ENCODE data around the gene PLA2G15.

PLA2G15 gene

GRCh38 chr16:68296693-68297092, 51.5 kb downstream of the PLA2G15 start:
- TF ChIP-seq, protein P1, sequence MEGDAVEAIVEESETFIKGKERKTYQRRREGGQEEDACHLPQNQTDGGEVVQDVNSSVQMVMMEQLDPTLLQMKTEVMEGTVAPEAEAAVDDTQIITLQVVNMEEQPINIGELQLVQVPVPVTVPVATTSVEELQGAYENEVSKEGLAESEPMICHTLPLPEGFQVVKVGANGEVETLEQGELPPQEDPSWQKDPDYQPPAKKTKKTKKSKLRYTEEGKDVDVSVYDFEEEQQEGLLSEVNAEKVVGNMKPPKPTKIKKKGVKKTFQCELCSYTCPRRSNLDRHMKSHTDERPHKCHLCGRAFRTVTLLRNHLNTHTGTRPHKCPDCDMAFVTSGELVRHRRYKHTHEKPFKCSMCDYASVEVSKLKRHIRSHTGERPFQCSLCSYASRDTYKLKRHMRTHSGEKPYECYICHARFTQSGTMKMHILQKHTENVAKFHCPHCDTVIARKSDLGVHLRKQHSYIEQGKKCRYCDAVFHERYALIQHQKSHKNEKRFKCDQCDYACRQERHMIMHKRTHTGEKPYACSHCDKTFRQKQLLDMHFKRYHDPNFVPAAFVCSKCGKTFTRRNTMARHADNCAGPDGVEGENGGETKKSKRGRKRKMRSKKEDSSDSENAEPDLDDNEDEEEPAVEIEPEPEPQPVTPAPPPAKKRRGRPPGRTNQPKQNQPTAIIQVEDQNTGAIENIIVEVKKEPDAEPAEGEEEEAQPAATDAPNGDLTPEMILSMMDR (conservative IDR thresholded peaks at IDR 0.05; ENCODE audit: low read depth), result no peak
- peak overlapping the region; percentile 47 for H3K27ac ChIP-seq
- DNase-seq (ENCODE audit: low spot score), result no peak
- POLR2A ChIA-PET (ENCODE audit: low non-redundant PET), result no interaction called here
- CTCF ChIA-PET, result interaction anchor here (0.9 kb wide), 1 partner anchor 35 kb away, joined by 3 read pairs; no protein-coding TSS in a partner anchor

GRCh38 chr16:68297908-68298307, 52.7 kb downstream of the PLA2G15 start:
- H3K27ac ChIP-seq, result peak overlapping the region; percentile 92
- CTCF ChIA-PET, result interaction anchor here (1.8 kb wide), 1 partner anchor 34 kb away, joined by 8 read pairs; the partner anchor contains the start of gene SLC7A6
- POLR2A ChIA-PET (ENCODE audit: low non-redundant PET), result no interaction called here
- TF ChIP-seq, protein P1 (conservative IDR thresholded peaks at IDR 0.05; ENCODE audit: low read depth), result no peak
- no peak for DNase-seq (ENCODE audit: low spot score)

DNA sequence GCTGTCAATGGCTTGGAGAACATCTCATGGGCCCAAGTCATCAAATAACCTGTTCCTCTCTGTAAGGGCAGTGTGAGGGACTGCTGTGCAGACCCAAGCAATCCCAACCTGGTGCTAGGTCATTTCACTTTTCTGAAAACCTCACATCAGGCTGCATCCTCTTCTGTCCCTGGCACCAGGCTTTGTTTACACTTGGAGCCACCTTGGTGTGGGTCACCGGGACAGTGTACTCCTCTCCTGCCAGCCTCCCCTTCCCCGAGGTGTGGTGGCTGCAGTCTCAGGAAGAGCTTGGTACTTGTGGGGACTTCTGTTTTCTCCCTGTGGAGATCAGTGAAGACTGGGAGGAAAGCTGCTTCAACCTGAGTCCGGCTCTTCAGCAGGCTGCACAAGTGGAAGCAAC, 53.1 kb downstream of the PLA2G15 start:
- TF ChIP-seq, protein P1 (conservative IDR thresholded peaks at IDR 0.05; ENCODE audit: low read depth), result no peak
- POLR2A ChIA-PET (ENCODE audit: low non-redundant PET), result no interaction called here
- no peak for DNase-seq (ENCODE audit: low spot score)

GRCh38 chr16:68298907-68299561, 53.9 kb downstream of the PLA2G15 start:
- DNase-seq (ENCODE audit: low spot score), result peak; percentile 45
- H3K27ac ChIP-seq, result peak overlapping the region; percentile 92
- ChIA-PET CTCF (interaction anchor here (1.2 to 1.8 kb wide), 2 partner anchors 30 to 35 kb away, joined by 3 to 8 read pairs; partner anchors contain the start of gene SLC7A6), POLR2A (ENCODE audit: low non-redundant PET) (interaction anchor here (0.5 to 1.2 kb wide), 2 partner anchors 10 to 12 kb away, joined by 3 to 6 read pairs; partner anchors contain the start of genes PRMT7 and SLC7A6OS)
- TF ChIP-seq, protein P1 (conservative IDR thresholded peaks at IDR 0.05; ENCODE audit: low read depth), result no peak

More for the DNA sequence above, 53.1 kb downstream of the PLA2G15 start:
- CTCF ChIA-PET, result interaction anchor here (1.8 kb wide), 1 partner anchor 34 kb away, joined by 8 read pairs; the partner anchor contains the start of gene SLC7A6
- H3K27ac ChIP-seq, result peak overlapping the region; percentile 92

DNA sequence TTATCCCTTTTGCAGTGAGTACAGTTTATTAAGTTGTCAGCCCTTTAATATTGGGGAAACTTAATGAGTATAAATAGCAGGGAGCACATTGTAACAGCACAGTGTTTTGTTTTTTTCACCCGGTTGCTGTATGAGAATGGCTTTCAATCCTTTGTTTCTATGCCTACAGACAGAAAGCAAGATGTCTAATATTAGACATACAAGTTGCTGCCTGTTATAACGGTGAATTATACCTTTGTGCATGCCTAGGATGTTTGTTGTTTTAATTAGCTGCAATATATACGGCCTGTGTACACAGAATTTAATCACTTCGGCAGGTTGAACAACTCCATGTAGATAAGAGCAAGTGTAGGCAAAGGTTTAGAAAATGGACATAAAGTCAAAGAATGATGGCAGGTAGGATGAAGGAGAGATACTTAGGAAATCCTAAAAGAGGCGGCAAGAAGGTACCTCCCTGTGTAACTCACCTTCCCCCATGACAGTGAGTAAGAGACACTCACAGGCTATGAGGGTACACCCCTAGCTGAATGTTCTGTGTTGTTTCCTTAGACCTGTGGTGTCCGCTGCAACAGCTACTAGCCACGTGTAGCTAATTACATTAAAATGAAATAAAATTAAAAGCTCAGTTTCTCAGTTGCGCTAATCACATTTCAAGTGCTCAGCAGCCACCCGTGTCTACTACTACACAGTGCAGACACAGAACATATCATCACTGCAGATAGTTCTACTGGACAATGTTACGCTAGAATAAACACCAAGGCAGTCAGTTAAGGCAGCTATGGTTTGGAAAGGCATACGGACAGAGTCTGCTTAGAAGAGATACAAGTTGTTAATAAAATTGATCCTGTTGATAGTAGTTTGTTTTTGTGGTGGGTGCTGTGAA, 54.6 kb downstream of the PLA2G15 start:
- TF ChIP-seq, protein P1 (conservative IDR thresholded peaks at IDR 0.05; ENCODE audit: low read depth), result no peak
- CTCF ChIA-PET, result interaction anchor here (0.8 to 1.8 kb wide), 3 partner anchors 29 to 38 kb away, joined by 3 to 8 read pairs (median 3); partner anchors contain the start of gene SLC7A6
- peak overlapping the region; percentile 92 for H3K27ac ChIP-seq
- DNase-seq (ENCODE audit: low spot score), result no peak
- POLR2A ChIA-PET (ENCODE audit: low non-redundant PET), result interaction anchor here (0.5 to 1.2 kb wide), 2 partner anchors 9 to 11 kb away, joined by 3 to 6 read pairs; partner anchors contain the start of genes PRMT7 and SLC7A6OS
